ENCODE measurements around the gene MN1.

The MN1 gene

DNA sequence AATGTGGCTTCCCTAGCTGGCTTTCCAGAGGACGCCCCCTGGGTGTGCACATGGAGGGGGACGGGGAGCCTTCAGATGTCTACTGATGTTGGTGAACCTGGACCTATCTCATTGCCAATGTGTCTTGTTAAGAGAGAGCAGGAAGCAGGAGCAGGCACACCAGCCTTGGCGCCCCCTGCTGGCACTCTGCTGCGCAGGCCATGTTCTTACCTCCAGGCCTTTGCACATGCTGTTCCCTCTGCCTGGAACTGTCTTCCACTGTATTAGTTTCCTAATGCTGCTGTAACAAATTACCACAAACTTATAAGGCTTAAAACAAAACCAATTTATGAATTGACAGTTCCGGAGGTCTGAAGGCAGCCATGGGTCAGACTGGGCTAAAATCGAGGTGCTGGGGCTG, 23.6 kb upstream of the MN1 start:
- no peak for DNase-seq (ENCODE audit: low read depth)

GRCh38 chr22:27823221-27823620, 21.7 kb upstream of the MN1 start:
- DNase-seq (ENCODE audit: low read depth) = no peak

DNA sequence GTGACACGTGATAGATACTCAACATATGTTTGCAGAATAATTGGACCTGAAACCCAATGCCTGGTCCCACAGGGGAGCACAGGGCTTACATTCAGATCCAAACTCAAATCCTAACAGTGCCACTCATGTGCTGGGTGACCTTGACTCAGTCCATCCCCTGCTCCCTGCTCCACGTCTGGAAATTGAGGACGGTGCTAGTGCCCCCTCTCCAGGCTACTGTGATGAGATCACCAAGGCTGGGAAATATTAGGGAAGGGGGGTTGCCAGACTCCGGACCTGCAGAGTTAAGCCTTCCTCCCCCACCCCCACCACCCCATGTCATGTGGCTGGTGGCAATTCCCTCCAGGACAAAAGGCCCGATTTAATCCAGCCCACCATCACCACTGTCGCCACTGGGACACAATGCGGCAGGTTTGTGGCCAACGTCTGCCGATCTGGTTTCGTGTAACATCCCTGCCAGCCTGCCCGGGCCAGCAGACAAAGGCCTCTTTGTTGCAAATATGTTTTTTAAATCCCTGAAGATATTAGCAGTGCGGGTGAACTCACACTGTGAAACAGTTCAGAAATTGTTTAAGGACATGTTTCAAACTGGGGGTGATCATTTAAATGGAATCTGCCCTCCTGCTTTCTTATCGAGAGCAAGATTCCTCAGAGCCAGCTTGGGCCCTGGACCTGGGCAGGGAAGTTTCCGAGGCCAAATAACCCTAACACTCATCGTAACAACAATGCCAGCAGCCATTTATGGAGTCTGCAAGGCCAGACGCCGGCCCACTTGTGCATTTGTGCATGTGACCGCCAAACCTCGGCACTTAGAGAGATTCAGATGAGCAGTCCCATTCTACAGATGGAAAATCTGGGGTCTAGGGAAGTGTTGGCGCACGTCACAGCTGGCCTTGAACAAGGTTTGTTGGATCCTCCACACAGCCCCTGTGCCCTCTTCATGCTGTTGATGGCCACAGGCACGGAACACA, 19.6 kb upstream of the MN1 start:
- DNase-seq (ENCODE audit: low read depth) = no peak

- DNase-seq (ENCODE audit: low read depth) = no peak
These were observed 15.0 kb upstream of the MN1 start for GRCh38 chr22:27816552-27816951.

DNA sequence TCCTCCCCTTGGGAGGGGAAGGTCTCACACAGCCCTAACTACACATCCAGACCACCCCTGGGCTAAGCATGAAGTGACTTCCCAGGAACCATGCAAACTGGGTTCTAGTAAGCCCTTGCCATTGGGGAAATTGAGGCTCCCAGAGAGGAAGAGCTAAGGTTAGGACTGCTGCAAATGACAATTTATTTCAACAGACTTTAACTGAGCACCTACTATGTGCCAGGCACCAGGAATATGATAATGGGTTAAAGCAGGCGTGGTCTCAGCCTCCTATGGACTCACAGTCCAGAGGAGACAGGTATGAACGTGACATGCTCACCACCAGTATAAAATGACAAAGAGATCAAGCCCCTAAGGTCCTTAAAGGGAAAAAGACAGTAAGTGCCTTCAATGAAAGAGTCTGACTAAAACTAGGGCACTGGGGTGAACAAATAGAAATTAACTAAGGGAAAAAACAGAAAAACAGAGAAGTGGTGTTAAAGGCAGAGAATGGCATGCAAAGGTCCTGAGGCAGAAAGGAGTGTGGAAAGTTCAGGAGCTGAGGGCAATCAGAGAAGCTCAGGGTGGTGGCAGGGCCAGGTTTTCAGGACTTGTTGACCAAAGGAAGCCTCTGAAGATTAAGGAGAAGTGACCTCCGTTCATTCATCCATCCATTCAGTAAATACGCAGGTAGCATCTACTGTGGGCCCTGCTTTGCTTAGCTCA, 14.4 kb upstream of the MN1 start:
- DNase-seq (ENCODE audit: low read depth) = no peak

DNA sequence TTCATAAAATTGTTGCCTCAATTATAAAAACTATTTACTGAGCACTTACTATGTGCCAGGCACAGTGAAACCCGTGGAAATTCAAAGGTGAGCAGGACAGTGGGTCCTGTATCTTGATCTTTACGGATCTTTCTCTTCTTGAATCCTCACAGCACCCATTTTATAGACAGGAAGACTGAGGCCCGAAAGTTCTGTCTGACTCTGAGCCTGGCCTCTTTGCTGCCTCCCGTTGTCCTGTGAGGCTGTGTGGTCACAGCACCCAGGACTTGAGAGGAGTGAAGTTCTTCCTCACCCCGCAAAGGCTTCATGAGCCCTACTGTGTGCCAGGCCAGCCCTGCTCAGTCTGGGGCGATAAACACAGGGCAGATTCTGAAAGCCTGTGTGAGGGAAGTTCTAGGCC, 13.4 kb upstream of the MN1 start:
- no peak for DNase-seq (ENCODE audit: low read depth)

GRCh38 chr22:27811778-27812177, 10.2 kb upstream of the MN1 start:
- no peak for DNase-seq (ENCODE audit: low read depth)

DNA sequence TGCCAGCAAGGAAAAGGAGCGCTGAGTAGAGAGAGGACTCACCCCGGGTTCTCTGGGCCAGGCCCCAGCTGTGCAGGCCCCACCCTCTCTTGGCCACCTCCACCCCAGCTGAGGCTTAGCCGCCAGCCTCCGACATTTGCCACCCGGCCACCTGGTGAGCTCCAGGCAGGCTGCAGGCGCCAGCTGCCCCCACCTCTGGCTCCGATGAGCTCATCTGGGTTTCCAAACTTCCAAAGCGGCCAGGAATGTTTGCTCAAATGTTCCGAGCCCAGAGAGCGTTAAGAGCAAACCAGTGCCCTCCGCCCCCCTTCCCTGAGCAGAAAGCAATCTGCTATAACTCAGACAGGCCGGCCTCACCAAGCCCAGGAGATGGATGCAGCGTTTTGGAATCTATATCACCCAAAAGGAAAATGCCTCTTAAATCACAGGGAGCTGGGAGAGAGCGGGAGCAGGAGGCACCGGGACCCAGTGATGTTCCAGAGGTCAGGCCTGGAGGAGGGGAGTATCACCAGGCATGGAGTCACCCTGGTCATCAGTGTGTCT, 9.1 kb upstream of the MN1 start:
- peak; percentile 66 for DNase-seq (ENCODE audit: low read depth)

DNA sequence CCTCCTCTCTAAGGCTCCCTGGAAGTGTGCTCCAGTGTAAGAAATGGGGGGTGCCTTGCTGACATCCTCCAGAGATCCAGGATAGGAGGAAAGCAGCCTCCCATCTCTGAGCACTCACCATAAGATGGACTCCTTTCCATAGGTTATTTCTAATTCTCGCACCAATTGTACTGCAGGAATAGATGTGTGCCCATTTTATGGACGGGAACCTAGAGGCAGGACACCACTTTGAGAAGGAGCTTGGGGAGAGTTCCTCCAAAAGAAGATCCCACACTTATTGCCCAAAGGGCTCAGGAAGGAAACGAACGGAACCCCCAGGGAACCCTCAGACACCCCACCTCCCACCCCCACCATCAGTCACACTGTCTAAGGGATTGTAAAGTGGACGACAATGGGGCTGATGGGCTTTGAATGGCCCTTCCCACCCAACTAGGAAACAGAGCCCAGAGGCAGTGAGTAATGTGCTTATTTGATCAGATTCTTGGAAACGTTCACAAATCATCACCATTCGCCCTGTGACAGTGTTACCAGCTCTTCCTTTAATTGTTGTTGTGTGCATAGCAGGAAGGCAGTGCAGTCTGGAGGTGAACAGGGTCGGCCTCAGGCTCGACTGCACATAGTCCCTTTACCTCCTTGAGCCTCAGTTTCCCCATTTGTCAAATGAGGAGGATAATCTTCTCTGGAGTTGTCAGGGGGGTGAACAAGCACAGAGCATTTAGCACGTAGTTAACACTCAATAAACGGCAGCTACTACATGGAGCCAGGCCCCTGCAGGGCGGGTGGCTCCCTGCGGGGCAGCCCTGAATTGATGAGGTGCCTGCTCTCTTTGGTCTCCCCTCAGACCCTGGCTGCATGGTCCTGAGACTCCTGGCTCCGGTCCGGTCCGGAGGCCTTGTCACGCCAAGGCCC, 8.4 kb upstream of the MN1 start:
- DNase-seq (ENCODE audit: low read depth) = no peak

- DNase-seq (ENCODE audit: low read depth) = no peak
These were observed 7.7 kb upstream of the MN1 start for GRCh38 chr22:27809226-27809603.

GRCh38 chr22:27808451-27809225, 7.1 kb upstream of the MN1 start:
- DNase-seq (ENCODE audit: low read depth) = no peak

GRCh38 chr22:27805841-27806240, 4.3 kb upstream of the MN1 start:
- DNase-seq (ENCODE audit: low read depth) = no peak

DNA sequence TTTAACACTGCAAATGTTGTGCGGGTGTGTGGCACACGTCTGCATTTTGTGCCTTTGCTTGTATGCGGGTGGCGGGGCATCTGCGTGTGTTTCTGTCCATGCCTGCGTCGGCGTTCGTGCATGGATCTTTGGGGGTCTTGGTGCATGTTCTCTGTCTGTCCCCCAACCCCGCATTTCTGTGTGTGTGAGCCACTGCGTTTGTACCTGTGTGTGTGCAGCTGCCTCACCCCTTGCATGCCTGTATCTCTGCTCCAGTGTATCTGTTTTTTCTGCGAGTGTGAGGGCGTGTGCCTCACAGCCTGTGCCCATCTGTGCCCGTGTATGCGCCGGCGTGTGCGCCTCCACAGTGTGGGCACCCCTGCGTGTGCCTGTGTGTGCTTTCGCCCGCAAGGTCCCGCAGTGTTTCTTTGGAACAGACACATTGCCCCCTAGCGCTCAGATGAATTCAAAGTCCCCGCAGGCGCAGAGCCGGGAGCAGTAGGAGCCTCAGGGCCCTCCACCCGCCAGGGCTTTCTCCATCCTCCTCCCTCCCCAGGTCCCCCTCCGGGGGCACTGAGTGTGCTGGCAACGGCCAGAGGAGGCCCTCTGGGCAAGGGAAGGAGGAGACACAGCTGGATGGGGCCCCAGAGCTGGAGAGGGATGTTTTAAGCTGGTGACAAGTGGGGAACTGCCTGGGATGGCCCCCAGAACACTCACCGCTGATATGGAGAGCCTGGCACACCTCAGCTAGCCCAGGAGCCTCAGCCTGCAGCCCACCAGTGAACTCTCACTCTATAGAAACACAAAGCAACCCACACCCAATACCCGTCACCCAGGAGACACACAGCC, 3.1 kb upstream of the MN1 start:
- DNase-seq (ENCODE audit: low read depth) = peak; percentile 40

DNA sequence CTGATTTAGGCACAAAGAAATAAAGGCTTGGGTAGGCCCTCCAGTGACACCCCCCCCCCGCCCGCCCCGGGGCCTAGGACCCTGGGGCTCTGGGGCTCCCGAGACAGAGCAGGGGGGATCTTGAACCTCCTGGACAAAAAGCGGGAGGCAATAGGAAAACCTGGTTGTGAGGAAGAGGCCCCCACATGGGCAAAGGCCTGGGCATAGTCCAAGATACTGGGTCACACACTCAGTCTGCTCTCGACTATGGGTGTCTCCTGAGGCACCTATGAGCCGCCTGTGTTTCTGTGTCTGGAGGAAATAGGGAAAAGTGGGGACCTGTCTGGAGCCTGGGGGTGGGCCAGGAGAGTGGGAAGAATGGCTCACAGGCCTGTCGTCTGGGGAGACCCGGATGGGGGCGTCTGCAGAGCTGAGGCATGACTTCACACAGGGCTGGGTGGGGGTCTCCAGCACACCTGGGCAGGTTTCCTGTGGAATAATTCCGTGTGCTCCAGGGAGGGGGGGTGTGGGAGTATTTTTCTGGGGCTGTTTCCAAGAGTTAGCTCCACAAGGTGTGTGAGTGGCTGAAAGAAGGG, 2.4 kb upstream of the MN1 start:
- DNase-seq (ENCODE audit: low read depth) = no peak

DNA sequence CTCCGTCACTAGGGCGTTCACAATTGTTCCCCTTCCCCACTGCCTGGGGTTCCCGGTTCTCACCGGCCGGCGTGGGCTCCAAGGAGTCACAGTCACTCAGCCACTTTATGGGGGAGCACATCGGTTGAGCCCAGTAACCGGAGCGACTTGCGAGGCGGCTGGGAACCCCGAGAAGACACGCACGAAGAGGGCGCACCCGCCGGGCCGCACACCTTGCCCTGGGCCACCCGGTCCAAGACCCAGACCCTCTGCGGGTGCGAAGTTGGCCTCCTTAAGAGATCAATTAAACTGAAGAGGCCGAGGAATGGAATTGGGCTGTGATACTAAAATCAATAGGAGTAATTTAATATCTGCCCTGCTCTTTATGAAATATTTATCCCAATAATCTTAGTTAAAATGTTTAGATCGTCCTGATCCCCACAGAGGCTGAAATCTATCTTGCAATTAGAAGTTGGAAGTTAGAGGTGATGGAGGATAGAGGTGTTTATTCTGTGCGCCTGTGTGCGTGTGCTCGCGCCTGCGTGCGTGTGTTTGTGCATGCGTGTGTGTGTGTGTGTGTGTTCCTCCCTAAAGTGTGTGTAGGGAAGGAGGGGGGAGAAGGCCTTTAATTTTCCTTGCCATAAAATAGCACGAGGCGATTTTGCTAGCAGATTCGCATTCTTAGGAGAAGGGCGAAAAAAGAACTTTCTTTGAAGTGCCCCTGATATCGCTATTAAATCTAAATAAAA, 954 bp upstream of the MN1 start:
- DNase-seq (ENCODE audit: low read depth) = no peak

GRCh38 chr22:27801202-27801615, 347 bp downstream of the MN1 start:
- no peak for DNase-seq (ENCODE audit: low read depth)

- DNase-seq (ENCODE audit: low read depth) = no peak
These were observed 1.0 kb downstream of the MN1 start for GRCh38 chr22:27800250-27801201.

GRCh38 chr22:27799827-27800249, 1.7 kb downstream of the MN1 start:
- no peak for DNase-seq (ENCODE audit: low read depth)

All from stromal cell of bone marrow (primary cell).